ENCODE measurements around the gene ZNF487.
"Not testable (repeated sequence)": the region's sequence is repeated elsewhere in the genome, so short reads cannot be mapped to it uniquely, and the experiment has no call there.

Gene ZNF487

DNA sequence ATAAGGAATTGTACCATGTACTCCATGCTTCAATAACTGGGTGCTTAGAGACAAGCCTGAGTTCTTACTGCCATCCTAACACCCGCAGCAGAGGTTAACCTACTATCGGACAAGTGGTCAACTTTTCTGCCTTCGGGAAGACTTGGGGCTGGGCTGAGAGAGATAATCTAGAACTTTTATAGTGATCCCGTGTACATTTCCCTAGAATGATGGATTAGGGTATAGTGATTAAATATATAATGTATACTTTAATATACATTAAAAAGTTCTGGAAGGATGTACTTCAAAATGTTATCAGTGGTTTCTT is 15.8 kb upstream of the ZNF487 start:
- no peak for DNase-seq
- Histone ChIP-seq H3K9me3 (no peaks in the 10 kb centered on the region), H3K27me3 (no peaks in the 10 kb centered on the region), H3K27ac (peak overlapping the region; percentile 97 to 98), H3K4me1 (peaks cover 0 to 15% (median 5%) of the 10 kb centered on the region in 4 donors), H3K36me3 (no peaks in the 10 kb centered on the region), H3K4me3 (peak overlapping the region; percentile 66 to 86)
- TF ChIP-seq, protein P1, sequence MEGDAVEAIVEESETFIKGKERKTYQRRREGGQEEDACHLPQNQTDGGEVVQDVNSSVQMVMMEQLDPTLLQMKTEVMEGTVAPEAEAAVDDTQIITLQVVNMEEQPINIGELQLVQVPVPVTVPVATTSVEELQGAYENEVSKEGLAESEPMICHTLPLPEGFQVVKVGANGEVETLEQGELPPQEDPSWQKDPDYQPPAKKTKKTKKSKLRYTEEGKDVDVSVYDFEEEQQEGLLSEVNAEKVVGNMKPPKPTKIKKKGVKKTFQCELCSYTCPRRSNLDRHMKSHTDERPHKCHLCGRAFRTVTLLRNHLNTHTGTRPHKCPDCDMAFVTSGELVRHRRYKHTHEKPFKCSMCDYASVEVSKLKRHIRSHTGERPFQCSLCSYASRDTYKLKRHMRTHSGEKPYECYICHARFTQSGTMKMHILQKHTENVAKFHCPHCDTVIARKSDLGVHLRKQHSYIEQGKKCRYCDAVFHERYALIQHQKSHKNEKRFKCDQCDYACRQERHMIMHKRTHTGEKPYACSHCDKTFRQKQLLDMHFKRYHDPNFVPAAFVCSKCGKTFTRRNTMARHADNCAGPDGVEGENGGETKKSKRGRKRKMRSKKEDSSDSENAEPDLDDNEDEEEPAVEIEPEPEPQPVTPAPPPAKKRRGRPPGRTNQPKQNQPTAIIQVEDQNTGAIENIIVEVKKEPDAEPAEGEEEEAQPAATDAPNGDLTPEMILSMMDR (IDR thresholded peaks at IDR 0.05) = no peak
- intact Hi-C loops (cut with DNase I; ENCODE audit: low total_unique reads) = no loop called here

DNA sequence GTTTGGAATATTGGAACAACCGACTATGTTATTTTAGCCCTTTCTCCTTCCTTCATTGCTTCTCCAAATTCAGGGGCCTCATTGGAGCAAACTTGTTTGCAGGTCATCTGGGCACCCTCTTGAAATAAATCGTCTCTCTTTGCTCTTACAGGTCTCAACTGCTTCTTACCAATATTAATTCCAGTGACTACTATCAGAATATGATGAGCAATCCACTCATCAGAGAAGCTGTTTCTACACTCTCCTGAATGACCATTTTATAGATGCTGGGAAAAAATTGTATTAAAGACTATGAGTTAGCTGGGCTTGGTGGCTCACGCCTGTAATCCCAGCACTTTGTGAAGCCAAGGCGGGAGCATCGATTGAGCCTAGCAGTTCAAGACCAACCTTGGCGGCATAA is 15.4 kb upstream of the ZNF487 start:
- Histone ChIP-seq H3K4me1 (peaks cover 0 to 15% (median 5%) of the 10 kb centered on the region in 4 donors), H3K27me3 (no peaks in the 10 kb centered on the region), H3K4me3 (peak overlapping the region; percentile 66 to 86), H3K9me3 (no peaks in the 10 kb centered on the region), H3K36me3 (no peaks in the 10 kb centered on the region), H3K27ac (peak overlapping the region; percentile 97 to 98)
- intact Hi-C loops (cut with DNase I; ENCODE audit: low total_unique reads) = no loop called here
- TF ChIP-seq, protein P1 (IDR thresholded peaks at IDR 0.05) = no peak
- no peak for DNase-seq

DNA sequence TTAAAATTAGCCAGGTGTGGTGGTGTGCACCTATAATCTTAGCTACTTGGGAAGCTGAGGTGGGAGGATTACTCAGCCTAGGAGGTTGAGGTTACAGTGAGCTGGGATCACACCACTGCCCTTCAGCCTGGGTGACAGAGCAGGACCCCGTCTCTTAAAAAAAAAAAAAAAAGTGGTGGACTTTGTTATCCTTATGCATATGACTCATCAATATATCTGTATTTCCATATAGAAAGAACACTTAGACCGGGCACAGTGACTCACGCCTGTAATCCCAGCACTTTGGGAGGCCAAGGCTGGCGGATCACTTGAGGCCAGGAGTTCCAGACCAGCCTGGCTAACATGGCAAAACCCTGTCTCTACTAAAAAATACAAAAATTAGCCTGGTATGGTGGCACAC is 15.0 kb upstream of the ZNF487 start:
- DNase-seq; intact Hi-C loops (cut with DNase I; ENCODE audit: low total_unique reads); H3K9me3 ChIP-seq; H3K4me3 ChIP-seq; H3K36me3 ChIP-seq; H3K27me3 ChIP-seq: not testable (repeated sequence)
- peaks cover 0 to 15% (median 5%) of the 10 kb centered on the region in 4 donors for H3K4me1 ChIP-seq
- peak overlapping the region; percentile 97 to 98 for H3K27ac ChIP-seq

DNA sequence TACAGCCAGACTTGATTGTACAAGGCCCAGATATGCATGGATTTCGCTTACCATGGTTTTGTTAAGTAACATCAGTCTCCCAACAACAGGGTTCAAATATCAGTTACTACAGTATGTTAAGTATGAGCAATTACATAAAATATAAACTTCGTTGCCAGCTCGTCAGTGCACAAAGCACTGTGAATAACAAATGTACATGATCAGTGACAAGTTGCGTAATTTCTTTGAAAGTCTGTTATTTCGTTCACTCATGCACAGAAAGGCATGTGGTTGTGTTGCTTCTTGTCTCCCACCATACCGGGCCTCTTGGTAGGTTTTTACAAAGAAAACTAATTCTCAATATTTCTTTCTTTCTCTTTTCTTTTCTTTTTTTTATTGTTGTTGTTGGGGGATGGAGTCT is 12.5 kb upstream of the ZNF487 start:
- H3K27me3 ChIP-seq = no peaks in the 10 kb centered on the region
- DNase-seq = no peak
- TF ChIP-seq, protein P1 (IDR thresholded peaks at IDR 0.05) = no peak
- H3K9me3 ChIP-seq = no peaks in the 10 kb centered on the region
- intact Hi-C loops (cut with DNase I; ENCODE audit: low total_unique reads) = no loop called here
- peaks cover 0 to 15% (median 5%) of the 10 kb centered on the region in 4 donors for H3K4me1 ChIP-seq
- no peak overlapping the region for H3K27ac ChIP-seq
- no peaks in the 10 kb centered on the region for H3K36me3 ChIP-seq
- no peak overlapping the region for H3K4me3 ChIP-seq

DNA sequence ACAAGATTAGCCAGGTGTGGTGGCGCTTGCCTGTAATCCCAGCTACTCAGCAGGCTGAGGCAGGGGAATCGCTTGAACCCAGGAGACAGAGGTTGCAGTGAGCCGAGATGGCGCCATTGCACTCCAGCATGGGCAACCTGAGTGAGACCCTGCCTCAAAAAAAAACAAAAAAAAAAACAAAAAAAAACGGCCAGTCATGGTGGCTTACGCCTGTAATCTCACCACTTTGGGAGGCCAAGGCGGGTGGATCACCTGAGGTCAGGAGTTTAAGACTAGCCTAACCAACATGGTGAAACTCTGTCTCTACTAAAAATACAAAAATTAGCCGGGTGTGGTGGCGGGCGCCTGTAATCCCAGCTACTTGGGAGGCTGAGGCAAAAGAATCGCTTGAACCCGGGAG is 10.4 kb upstream of the ZNF487 start:
- intact Hi-C loops (cut with DNase I; ENCODE audit: low total_unique reads); H3K27me3 ChIP-seq; H3K36me3 ChIP-seq; H3K9me3 ChIP-seq; H3K4me3 ChIP-seq; H3K4me1 ChIP-seq; H3K27ac ChIP-seq; DNase-seq: not testable (repeated sequence)

DNA sequence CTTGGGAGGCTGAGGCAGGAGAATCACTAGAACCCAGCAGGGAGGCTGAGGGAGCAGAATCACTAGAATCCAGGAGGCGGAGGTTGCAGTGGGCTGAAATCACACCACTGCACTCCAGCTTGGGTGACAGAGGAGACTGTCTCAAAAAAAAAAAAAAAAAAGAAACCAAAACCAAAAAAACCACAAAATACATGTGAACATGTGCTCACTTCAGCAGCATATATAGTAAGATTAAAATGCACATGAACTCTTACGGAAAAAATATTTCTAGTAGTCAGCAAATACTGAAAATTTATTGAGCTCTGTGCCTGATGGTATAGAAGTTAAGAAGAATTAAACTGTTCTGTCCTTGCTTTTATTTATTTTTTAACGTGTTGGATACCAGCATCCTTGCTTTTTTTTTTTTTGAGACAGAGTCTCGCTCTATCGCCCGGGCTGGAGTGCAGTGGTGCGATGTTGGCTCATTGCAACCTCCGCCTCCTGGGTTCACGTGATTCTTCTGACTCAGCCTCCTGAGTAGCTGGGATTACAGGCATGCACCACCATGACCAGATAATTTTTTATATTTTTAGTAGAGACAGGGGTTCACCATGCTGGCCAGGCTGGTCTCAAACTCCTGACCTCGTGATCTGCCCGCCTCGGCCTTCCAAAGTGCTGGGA is 9.6 kb upstream of the ZNF487 start:
- no peak for DNase-seq
- H3K36me3 ChIP-seq = no peaks in the 10 kb centered on the region
- TF ChIP-seq, protein P1 (IDR thresholded peaks at IDR 0.05) = no peak
- intact Hi-C loops (cut with DNase I; ENCODE audit: low total_unique reads) = no loop called here
- H3K4me1 ChIP-seq = no peaks in the 10 kb centered on the region
- no peaks in the 10 kb centered on the region for H3K9me3 ChIP-seq
- H3K27me3 ChIP-seq = no peaks in the 10 kb centered on the region
- H3K4me3 ChIP-seq = no peak overlapping the region
- H3K27ac ChIP-seq = no peak overlapping the region

Measured in tibial artery (tissue), 4 donors.